Cerebellar cortex (tissue), 1 donor: ENCODE measurements around the gene OR6C65.
"Not testable (repeated sequence)": the region's sequence is repeated elsewhere in the genome, so short reads cannot be mapped to it uniquely, and the experiment has no call there.

Source experiments
- DNase-seq: peaks from one replicate; pipeline ENCODE4 v3.0.0-alpha.2; 2015; ENCODE audit warnings: low spot score

The OR6C65 gene

DNA sequence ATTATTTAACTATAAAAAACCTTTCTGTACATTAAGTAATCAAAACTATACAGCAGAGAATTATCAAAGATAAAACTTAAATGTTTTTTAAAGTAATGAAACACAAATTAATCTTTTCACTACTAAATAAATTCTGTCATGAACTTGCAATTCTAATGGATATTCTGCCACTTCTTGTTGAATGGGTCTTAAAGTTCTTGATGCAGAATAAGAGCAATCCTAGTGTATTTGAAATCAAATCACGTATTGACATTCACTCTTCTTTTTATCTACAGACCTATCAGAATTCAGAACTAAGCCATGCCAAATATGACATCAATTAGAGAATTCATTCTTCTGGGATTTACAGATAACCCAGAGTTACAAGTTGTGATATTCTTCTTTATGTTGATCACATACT is at the start of gene OR6C65:
Gene OR6C65, plus strand, starts transcription at position 301 of the 400 bp plus-strand sequence. Its CDS starts 0 bp downstream, at position 301.
- DNase-seq: no peak

- not testable (repeated sequence) for DNase-seq
These were observed 45.0 kb upstream of the OR6C65 start for GRCh38 chr12:55355338-55355737.

DNA sequence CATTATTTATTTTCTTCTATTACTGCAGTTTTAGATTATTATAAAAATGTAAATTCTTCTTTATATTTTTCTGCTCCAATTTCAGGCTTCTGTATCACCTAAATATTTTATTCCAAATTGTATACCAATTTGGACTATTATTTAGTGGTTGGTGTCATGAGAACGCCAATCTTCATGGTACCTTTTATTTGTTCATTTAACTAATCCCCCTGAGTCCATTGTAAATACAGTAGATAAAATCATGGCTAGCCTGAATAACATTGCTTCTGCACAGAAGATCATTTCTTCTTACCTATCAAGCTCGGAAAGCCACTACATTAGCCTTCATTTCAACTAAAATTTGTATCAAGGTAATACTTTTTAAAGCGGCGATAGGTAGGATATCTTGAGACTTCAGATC is 37.7 kb upstream of the OR6C65 start, which contains the start of gene OR6C75:
Gene OR6C75, plus strand, starts transcription at position 301 of the 400 bp plus-strand sequence. CDS start 2,136 bp downstream, outside the sequence.
- DNase-seq: no peak

- DNase-seq: no peak
These were observed 35.2 kb upstream of the OR6C65 start for GRCh38 chr12:55365086-55365485.

DNA sequence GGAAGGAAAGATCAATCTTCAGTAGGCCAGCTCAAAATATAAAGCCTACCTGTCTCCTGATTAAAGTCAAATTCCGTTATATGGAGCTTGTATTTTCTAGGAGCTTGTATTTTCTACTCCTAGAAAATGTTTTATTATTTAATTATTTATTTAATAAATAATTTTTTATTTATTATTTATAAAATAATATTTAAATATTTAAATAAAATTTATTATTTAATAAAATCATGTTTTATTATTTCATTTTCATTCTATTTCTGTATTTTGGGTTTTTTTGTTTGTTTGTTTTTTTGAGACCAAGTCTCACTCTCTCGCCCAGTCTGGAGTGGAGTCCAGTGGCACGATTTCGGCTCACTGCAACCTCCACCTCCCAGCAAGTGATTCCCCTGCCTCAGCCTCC is 27.8 kb upstream of the OR6C65 start:
- DNase-seq: no peak

DNA sequence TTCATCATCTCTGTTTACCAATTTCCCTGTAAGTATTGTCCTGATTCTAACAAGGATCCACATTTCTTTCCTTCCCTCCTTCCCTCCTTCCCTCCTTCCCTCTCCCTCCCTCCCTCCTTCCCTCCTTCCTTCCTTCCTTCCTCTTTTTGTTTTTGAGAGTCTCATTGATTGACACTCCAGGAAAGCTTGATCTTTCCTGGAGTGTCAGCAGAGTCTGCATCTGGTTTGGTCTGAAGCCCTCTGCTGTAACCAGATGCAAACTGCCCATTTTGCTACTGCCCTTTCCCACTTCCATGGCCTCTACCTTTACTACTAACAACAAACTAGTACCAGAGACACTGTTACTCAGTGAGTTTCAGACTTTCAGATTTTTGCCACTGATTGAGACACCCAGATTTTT is 14.4 kb upstream of the OR6C65 start:
- no peak for DNase-seq

- no peak for DNase-seq
These were observed 8.1 kb upstream of the OR6C65 start for GRCh38 chr12:55392032-55392795.

DNA sequence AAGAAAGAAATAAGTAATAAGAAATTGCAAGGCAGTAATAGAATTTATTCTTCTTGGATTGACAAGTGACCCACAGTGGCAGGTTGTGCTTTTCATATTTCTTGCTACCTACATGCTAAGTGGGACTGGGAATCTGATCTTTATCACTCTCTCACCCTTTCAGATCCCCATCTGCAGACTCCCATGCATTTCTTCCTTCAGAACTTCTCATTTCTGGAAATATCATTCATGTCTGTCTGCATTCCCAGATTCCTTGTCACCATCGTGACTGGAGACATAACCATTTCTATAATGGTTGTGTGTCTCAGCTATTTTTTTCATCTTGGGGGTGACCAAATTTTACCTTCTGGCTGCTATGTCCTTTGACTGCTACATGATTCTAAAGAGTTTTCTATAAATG is 4.0 kb upstream of the OR6C65 start:
- no peak for DNase-seq

GRCh38 chr12:55407866-55408265 is 7.5 kb downstream of the OR6C65 start:
- DNase-seq: no peak

- DNase-seq: not testable (repeated sequence)
These were observed 8.8 kb downstream of the OR6C65 start for GRCh38 chr12:55409133-55409532.

GRCh38 chr12:55412138-55412537 is 11.8 kb downstream of the OR6C65 start:
- not testable (repeated sequence) for DNase-seq

- not testable (repeated sequence) for DNase-seq
These were observed 13.4 kb downstream of the OR6C65 start for GRCh38 chr12:55413498-55414388.

GRCh38 chr12:55414396-55414823 is 14.1 kb downstream of the OR6C65 start:
- not testable (repeated sequence) for DNase-seq

GRCh38 chr12:55414889-55415288 is 14.6 kb downstream of the OR6C65 start:
- DNase-seq: not testable (repeated sequence)

DNA sequence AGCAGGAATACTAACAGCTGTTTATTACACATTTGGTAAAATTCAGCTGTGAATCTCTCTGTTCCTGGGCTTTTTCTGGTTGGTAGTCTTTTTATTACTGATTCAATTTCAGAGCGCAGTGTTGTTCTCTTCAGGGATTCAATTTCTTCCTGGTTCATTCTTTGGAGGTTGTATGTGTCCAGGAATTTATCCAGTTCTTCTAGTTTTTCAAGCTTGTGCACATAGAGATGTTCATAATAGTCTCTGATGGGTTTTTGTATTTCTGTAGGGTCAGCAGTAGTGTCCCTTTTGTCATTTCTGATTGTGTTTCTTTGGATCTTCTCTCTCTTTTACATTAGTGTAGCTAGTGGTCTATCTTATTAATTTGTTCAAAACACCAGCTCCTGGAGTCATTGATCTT is 16.6 kb downstream of the OR6C65 start:
- no peak for DNase-seq

GRCh38 chr12:55420307-55420962 is 20.1 kb downstream of the OR6C65 start:
- no peak for DNase-seq

GRCh38 chr12:55425954-55426353 is 25.6 kb downstream of the OR6C65 start, which contains the start of gene OR6C76:
Gene OR6C76 (plus strand): TSS chr12:55426254. CDS start chr12:55426254, 0 bp downstream.
- no peak for DNase-seq

GRCh38 chr12:55428331-55429243 is 28.3 kb downstream of the OR6C65 start:
- no peak for DNase-seq

- DNase-seq: not testable (repeated sequence)
These were observed 40.9 kb downstream of the OR6C65 start for GRCh38 chr12:55441233-55441632.

DNA sequence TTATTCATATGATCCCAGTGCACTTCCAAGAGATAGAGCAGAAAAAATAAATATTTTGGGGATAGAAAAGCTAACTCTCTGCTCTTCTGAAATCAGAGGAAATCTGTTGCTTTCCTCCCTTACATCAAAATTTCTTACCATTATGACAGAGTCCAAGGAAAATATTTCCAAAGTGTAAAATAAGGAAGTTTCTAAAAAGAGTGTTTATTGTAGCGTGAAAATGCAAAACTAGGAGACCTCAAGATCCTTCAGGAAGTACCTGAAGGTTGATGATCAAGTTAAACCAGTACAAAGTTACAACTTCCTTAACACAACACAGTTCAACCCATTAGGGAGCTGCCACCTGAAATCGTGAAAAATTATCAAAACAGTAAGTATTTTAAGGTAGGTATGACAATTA is 43.4 kb downstream of the OR6C65 start, which contains the start of gene OR6C2:
Gene OR6C2, plus strand, starts transcription at position 301 of the 400 bp plus-strand sequence. CDS start 8,138 bp downstream, outside the sequence.
- no peak for DNase-seq

DNA sequence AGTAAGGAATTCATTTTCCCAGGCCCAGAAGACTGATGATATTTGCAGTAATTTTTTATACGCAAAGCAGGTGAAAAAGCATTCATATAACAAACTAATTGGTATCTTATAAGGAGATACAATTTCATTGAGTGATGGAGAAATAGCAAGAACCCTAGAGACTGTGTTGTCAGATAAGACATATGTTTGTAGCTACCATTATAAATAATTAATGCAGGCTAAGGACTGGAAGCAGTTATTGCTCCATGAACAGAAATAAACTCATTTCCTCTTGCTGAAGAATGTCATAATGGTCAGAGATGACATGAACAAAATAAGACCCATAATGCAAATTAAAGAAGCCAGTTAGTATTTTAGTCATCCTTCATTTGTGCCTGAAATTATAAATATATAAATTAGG is 45.0 kb downstream of the OR6C65 start:
- DNase-seq: no peak
